ENCODE measurements around the gene SYT15.

GRCh38 chr10:46557319-46558121, 21.4 kb upstream of the SYT15 start:
- TF ChIP-seq CTCF (IDR thresholded peaks at IDR 0.05) (no peak), POLR2AphosphoS5 (IDR thresholded peaks at IDR 0.05; ENCODE audit: low read depth, low read length) (no peak), REST (IDR thresholded peaks at IDR 0.05; ENCODE audit: insufficient read depth in 1 of 2, low read depth in 2 of 2, low read length in 1 of 2) (no peak), SIN3A (IDR thresholded peaks at IDR 0.05; ENCODE audit: borderline replicate concordance, insufficient read depth, low read depth, low read length) (no peak)
